Left cardiac atrium (tissue), 4 donors: ENCODE results near the gene RGS5. TPM values are rescaled to one million over a fixed set of nuclear protein-coding genes. Genes with fewer than 3 reads are reported as not detected.
A peak's percentile ranks its signal among the peaks of the same experiment; 100 is the strongest.
"Not testable (repeated sequence)": the region's sequence is repeated elsewhere in the genome, so short reads cannot be mapped to it uniquely, and the experiment has no call there.

Experiments used
- ATAC-seq, 2 donors: fragments of 200-7000 bp; cut with Tn5 transposase; one replicate each; pipeline ENCODE4 v1.9.1; 2020; ENCODE audit warnings: mild to moderate bottlenecking in 2 of 2, moderate library complexity in 2 of 2
- DNase-seq: peaks from one replicate; pipeline ENCODE4 v3.0.0-alpha.2; 2020
- intact Hi-C, 2 donors: fragments of 100-400 bp; cut with DNase I; formaldehyde crosslinking; loops; one replicate each; pipeline versions ENCODE4 v1.14.1 to v1.15.1; 2022 to 2023
- long read RNA-seq: library from polyadenylated mRNA; unstranded; transcript quantifications from one replicate; pipeline ENCODE4 v2.0.0, GENCODE V29; 2021
- total RNA-seq, 2 donors: library from RNA; stranded (reverse); fragmentation: NEBNext Ultra II Directional; extraction: Animal tissue kit (Norgen Biotek cat#: 25700); gene quantifications; one replicate each; pipeline ENCODE4 v1.2.1, GENCODE V29; 2021
- donor health status: DM: no; HTN: yes; CAD: no.
- donor health status: DM: no; HTN: yes; CAD: no; lungs with severe emphysema.
- donor health status: DM: yes; HTN: yes; CAD: no.
- donor health status: Dilated cardiomyopathy.

Gene RGS5, protein sequence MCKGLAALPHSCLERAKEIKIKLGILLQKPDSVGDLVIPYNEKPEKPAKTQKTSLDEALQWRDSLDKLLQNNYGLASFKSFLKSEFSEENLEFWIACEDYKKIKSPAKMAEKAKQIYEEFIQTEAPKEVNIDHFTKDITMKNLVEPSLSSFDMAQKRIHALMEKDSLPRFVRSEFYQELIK
- total RNA-seq, result 100 to 1,000 TPM; 215 to 235 TPM
- long read RNA-seq, full-length matches to known transcripts, result 126 of 163 reads
- long read RNA-seq, partial matches to known transcripts, result 3 of 163 reads
- long read RNA-seq, other reads (novel, unspliced or antisense), result 34 of 163 reads

- intact Hi-C loops, result no loop called here
- DNase-seq, result no peak
- peak; percentile 38 to 76 for ATAC-seq
These were observed at the start of gene RGS5 for GRCh38 chr1:163202833-163203451. RGS5 (minus strand) TSS chr1:163202916; CDS start chr1:163202835, 81 bp downstream.

GRCh38 chr1:163250382-163250974 is 47.8 kb upstream of the RGS5 start:
- intact Hi-C loops, result no loop called here
- ATAC-seq, result no peak
- no peak for DNase-seq

GRCh38 chr1:163248064-163248463 is 45.3 kb upstream of the RGS5 start:
- DNase-seq (no peak), ATAC-seq (no peak)
- intact Hi-C loops, result no loop called here

- intact Hi-C loops, ATAC-seq: not testable (repeated sequence)
These were observed 41.9 kb upstream of the RGS5 start for GRCh38 chr1:163244648-163245047.

GRCh38 chr1:163241746-163242145 is 39.0 kb upstream of the RGS5 start:
- DNase-seq (no peak), ATAC-seq (no peak)
- intact Hi-C loops, result no loop called here

More at GRCh38 chr1:163244648-163245047, 41.9 kb upstream of the RGS5 start:
- not testable (repeated sequence) for DNase-seq

- intact Hi-C loops, result no loop called here
- no peak for ATAC-seq
- no peak for DNase-seq
These were observed 38.0 kb upstream of the RGS5 start for GRCh38 chr1:163240705-163241104.

DNA sequence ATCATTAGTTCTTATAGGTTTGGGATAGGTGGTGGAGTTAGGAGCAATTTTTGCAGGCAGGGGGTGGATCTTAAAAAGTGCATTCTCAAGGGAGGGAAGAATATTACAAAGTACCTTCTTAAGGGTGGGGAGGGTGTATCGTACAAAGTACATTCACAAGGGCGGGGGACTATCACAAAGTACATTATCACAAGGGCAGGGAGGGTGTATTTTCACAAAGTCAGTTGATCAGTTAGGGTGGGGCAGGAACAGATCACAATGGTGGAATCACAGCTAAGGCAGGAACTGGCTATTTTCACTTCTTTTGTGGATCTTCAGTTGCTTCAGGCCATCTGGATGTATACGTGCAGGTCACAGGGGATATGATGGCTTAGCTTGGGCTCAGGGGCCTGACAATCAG is 30.9 kb upstream of the RGS5 start:
- DNase-seq, intact Hi-C loops, ATAC-seq: not testable (repeated sequence)

- ATAC-seq, result peak; percentile 37 to 53
- DNase-seq, result no peak
- intact Hi-C loops, result no loop called here
These were observed 28.7 kb upstream of the RGS5 start for GRCh38 chr1:163231385-163231784.

DNA sequence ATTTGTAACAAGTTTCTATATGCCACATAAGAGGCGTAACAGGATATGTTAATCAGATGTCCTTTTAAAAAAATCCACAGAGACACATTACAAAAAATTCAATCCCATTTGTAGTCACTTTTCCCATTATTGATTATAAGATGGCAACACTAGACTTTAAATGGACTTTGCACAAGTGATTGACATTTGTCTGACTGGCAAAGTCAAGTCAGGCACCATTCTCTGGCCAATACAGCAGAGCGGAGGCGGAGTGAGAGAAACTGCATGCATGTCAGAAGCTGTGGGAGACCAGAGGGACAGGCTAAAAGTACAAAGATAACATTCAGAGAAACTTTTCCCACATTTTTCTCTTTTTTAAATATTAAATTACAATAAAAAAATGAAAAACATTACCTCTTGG is 28.1 kb upstream of the RGS5 start:
- intact Hi-C loops, result no loop called here
- ATAC-seq, result no peak
- no peak for DNase-seq

DNA sequence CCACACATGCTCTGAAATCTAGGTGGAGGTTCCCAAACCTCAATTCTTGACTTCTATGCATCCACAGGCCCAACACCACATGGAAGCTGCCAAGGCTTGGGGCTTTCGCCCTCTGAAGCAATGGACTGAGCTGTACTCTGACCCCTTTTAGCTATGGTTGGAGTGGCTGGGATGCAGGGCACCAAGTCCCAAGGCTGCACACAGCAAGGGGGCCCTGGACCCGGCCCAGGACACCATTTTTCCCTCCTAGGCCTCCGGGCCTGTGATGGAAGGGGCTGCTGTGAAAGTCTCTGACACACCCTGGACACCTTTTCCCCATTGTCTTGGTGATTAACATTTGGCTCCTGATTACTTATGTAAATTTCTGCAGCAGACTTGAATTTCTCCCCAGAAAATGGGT is 25.6 kb upstream of the RGS5 start:
- ATAC-seq, DNase-seq, intact Hi-C loops: not testable (repeated sequence)

DNA sequence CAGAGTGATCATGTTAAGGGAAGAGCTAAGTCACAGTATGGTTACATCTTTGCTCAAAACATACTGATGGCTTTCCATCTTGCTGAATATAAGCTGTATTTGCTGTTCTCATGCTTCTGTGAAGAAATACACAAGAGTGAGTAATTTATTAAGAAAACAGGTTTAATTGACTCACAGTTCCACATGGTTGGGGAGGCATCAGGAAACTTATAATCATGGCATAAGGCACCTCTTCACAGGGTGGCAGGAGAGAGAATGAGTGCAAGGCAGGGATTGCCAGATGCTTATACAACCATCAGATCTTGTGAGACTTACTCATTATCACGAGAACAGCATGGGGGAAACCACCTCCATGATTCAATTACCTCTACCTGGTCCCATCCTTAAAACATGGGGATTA is 24.4 kb upstream of the RGS5 start:
- no peak for DNase-seq
- no peak for ATAC-seq
- intact Hi-C loops, result no loop called here

GRCh38 chr1:163213626-163214025 is 10.9 kb upstream of the RGS5 start:
- ATAC-seq (no peak), DNase-seq (no peak)
- intact Hi-C loops, result no loop called here

DNA sequence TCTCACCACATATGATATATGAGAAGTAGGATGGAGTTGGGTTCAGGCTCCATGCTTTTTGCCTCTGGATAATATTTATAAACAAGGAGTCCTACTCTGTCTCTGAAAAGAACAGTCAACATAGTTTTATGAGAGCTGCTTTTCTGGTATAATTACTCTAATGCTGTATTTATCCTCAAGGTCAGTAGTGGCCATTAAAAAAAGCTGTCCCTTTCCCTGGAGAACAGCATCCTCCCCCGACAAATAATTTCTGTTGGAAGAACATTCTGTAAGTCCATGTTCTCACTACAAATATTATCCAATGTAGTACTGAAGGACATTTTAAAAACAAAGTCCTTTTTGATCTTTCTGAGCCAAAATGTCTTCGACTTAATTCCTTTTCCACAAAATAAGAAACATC is 9.0 kb upstream of the RGS5 start:
- intact Hi-C loops, result no loop called here
- no peak for ATAC-seq
- no peak for DNase-seq

GRCh38 chr1:163205513-163205912 is 2.8 kb upstream of the RGS5 start:
- ATAC-seq, result no peak
- DNase-seq, result no peak
- intact Hi-C loops, result no loop called here

DNA sequence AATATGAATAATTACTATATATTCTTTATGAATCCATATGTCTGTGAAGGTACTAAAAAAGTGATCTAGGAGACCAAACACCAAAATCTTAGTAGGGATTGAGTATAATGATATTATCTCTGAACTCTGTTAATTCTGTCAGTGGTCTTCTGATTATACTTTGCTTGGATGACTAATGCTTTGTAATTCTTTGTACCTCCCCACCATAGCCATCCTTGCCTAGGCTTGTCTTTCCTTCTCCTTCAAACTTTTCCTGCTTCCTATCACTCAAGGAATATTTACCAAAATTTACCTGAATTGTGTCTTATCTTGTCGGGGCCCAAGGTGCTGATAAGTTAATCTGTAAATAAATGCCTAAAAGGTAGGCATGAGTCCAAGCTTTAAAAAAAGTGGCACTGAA is 845 bp upstream of the RGS5 start:
- DNase-seq (no peak), ATAC-seq (no peak)
- intact Hi-C loops, result no loop called here

- intact Hi-C loops, result no loop called here
- no peak for ATAC-seq
- DNase-seq, result no peak
These were observed 810 bp downstream of the RGS5 start for GRCh38 chr1:163201906-163202305.

DNA sequence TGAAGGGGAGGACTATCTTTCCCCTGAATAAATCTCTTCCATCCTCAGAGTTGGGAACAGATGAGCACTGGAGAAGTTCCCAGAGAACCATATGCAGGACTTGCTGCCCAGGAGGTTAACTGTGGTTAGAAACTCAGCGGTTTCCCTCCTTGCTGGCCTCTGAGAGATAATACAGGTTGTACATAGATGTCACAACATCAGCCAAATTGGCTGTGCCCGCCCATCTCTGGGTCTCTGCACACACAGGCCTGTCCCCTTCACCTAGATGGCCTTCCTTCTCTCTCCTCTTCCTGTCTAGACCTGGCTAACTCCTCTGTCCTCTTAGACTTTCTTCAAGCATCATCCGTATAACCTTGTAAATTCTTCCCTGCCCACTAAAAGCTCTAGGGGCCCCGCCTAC is 5.7 kb downstream of the RGS5 start:
- no peak for DNase-seq
- intact Hi-C loops, result no loop called here

DNA sequence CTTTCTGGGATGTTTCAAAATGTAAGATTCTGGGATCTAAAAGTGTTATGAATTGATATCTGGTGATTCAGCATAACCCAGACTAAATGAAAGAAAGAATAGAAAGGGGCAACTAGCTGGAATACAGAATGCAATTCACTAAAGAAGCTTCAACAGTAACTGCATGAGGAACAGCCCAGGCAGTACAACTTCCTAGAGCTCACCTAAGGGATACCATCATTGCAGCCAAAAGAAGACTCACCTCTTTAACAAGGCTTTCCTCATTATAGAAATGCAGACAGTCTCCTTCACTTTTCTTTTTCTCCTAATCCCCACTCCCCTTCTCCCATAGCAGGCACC is 6.3 kb downstream of the RGS5 start:
- intact Hi-C loops, result no loop called here
- ATAC-seq (peak in 1 of 2 donors; percentile 72), DNase-seq (no peak)

More for the DNA sequence above, 5.7 kb downstream of the RGS5 start:
- ATAC-seq, result no peak

GRCh38 chr1:163195728-163196448 is 6.8 kb downstream of the RGS5 start:
- ATAC-seq, result peak; percentile 74 to 90
- intact Hi-C loops, result no loop called here
- peak; percentile 48 for DNase-seq

DNA sequence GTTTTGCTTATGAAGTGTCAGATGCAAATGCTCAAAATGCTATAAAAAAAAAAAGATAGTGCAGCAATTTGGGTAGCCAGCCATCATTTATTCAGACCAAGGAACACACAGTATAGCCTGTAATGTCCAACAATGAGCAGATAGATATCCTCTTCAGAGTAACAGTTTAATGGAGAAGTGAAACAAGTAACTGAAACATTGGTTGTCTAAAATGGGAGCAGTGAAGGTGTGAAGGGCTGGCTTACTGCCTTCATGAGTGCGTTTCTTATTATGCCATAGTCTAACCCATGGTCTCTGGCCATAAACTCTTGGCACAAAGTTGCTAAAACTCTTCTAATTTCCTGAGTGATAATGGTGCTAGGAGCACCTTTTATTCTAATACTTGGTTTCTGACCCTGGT is 11.4 kb downstream of the RGS5 start:
- no peak for DNase-seq
- intact Hi-C loops, result no loop called here
- no peak for ATAC-seq
